ENCODE results near the gene SAFB. TPM values are rescaled to one million over a fixed set of nuclear protein-coding genes. Genes with fewer than 3 reads are reported as not detected.

The SAFB gene
- total RNA-seq, 1 experiment from 2014 or later = 25.0 TPM

- no peak for DNase-seq (ENCODE audit: extremely low read depth, low read depth)
Measured at GRCh38 chr19:5624741-5625278, 1.9 kb downstream of the SAFB start.

DNA sequence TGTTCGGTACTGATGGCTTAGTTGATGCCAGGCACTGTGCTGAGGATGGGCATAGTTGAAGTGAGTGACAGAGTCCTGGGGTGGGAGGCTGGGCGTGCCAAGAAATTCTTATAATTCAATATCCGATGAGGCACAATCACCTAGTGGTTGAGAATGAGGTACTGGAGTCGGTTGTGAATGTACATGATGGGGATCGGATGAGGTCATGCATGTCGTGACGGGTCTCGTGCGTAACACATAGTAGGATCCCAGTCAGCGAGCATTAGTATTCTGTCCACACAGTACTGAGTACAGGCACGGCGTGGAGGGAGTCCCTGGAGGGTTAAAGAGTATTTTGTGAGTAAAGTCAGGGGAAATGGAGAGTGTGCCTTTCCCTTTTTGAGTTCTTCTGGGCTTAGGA lies 2.8 kb downstream of the SAFB start:
- DNase-seq (ENCODE audit: extremely low read depth, low read depth) = no peak

GRCh38 chr19:5627395-5627904 lies 4.6 kb downstream of the SAFB start:
- DNase-seq (ENCODE audit: extremely low read depth, low read depth) = no peak

DNA sequence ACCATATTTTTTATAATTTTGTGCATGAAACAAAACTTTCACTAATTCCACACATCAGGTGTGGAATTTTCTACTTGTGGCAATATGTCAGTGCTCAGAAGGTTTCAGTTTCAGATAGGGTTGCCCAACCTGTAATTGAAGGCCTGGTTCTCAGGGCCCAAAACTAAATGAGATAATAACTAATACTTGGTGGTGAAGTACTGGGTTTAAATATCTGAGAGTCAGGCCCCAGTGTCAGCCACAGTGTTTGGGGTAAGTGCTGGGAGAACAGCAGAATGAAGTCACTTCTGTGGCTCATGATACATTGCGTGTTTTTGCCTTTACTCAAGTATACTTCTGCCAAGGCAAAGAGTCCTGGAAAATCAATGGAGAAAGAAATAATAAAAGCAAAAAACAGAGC lies 5.6 kb downstream of the SAFB start:
- no peak for DNase-seq (ENCODE audit: extremely low read depth, low read depth)

GRCh38 chr19:5628919-5629481 lies 6.1 kb downstream of the SAFB start:
- no peak for DNase-seq (ENCODE audit: extremely low read depth, low read depth)

- no peak for DNase-seq (ENCODE audit: extremely low read depth, low read depth)
Measured at GRCh38 chr19:5631567-5632240, 8.8 kb downstream of the SAFB start.

DNA sequence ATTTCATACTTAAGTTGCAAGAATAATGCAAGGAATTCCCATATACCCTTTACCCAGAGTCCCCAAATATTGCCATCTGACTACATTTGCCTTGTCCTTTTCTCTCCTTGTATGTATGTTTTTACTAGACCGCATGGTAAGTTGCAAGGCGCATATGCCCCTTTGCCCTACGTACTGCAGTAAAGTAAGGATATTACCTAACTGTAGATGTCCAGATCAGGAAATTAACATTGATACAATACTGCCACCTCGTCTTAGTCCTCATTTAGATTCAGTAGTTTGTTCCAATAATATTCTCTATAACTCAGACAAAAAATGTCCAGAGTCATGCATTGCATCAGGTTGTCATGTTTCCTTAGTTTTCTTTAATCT lies 9.3 kb downstream of the SAFB start:
- no peak for DNase-seq (ENCODE audit: extremely low read depth, low read depth)

GRCh38 chr19:5632657-5633056 lies 9.8 kb downstream of the SAFB start:
- no peak for DNase-seq (ENCODE audit: extremely low read depth, low read depth)

DNA sequence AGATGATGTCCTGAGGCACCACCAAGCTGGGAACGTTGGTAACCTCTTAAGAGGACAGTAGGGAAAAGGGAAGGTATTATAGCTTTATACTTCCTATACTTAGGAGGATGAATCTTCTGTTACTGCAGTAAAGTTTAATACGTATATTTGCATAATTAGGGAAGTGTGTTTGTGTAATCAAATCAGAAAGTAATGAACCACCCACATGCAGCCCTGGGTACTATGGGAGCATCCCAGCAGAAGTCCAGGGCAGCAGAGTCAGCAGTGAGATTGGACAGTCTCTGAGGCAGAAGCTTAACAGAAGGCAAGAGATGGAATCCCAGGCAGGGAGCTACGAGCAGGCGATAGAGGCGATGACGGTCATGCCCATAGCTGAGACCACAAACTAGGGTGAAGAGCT lies 12.5 kb downstream of the SAFB start:
- no peak for DNase-seq (ENCODE audit: extremely low read depth, low read depth)

- DNase-seq (ENCODE audit: extremely low read depth, low read depth) = no peak
Measured at GRCh38 chr19:5637971-5638370, 15.1 kb downstream of the SAFB start.

DNA sequence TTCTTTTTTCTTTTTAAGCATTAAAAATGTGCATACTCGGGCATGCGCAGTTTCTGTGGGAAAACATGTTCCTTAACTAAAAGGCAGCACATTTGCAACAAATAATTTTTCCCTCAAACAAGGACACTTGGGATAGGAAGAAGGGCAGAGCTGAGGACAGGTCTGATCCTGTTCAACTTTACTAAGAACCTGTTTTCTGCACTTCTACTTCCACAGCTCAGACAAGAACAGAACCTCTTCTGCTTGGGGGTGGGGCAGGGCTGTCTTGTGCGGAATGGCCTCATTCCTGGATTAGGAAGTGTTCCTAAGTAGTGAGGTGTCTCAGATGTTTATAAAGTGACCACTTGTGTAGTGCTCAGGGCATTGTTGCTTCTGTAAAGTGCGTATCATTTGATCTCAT lies 18.3 kb downstream of the SAFB start:
- no peak for DNase-seq (ENCODE audit: extremely low read depth, low read depth)

DNA sequence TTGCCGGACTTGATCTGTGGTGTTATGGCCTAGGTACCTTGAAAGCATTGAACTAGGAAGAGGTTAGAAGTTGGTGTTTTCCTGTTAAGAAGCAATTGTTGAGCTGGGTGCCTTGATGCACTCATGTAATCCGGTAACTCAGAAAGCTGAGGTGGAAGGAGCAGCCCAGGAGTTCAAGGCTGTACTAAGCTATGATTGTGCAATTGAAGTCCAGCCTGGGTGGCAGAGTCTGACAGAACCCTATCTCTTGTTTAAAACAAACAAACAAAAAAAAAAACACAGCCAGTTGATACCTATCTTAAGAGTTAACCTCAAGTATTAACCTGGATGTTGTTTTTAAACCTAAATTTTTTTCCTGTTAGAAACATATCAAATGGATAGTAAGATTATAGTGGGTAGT lies 19.3 kb downstream of the SAFB start:
- DNase-seq (ENCODE audit: extremely low read depth, low read depth) = no peak

DNA sequence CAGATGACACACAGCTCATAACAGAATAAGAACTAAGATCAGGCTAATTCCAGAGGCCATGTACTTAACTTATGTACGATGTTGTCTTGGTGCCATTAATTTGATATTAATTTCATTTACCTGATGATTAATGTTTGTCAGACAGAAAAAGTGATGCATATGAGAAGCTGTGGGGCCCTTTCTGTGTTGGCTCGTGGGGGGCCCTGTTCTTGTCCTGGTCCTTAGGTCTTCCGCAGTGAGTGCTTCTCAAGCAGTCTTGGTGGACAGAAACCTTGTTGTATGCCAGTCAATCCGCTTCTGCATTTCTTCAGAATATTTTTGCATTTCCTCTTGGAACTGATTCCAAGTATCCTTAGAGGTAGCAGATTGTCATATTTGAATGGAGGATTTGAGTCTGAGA lies 20.2 kb downstream of the SAFB start:
- DNase-seq (ENCODE audit: extremely low read depth, low read depth) = no peak

DNA sequence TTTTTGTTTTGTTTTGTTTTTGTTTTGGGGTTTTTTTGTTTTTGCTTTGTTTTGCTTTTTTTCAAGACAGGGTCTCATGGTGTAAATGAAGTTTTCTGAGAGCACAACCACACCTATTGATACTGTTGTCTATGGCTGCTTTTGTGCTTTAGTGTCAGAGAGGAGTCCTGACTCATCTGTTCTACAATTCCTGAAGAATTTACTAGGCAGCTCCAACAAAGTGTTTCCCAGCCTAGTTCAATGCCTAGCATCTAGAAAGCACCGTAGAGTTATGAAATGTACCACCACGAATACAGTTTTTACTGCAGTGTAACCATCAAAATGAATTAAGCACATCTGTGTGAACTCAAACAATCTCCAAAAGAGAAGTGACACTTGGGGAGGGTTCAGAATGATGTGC lies 21.2 kb downstream of the SAFB start:
- DNase-seq (ENCODE audit: extremely low read depth, low read depth) = no peak

DNA sequence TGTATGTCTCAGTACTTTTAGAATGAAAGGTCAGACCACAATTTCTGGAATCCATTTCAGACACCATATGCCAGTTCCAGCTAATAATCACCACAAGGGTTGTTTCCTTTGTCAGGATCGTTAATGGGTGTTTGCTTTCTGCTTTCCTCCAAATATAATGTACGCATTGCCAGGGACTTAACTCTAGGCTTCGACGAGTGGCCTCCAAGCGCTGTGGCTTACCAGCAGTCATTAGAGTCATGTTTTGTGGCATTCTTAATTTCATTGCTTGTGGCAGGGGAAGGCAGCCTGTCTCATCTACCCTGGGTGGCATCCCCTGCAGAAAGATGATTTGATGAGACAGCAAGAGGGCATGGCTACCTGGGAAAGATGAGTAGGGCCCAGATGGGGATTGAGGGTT lies 22.5 kb downstream of the SAFB start:
- no peak for DNase-seq (ENCODE audit: extremely low read depth, low read depth)

GRCh38 chr19:5646703-5647102 lies 23.8 kb downstream of the SAFB start:
- no peak for DNase-seq (ENCODE audit: extremely low read depth, low read depth)

GRCh38 chr19:5648464-5648863 lies 25.6 kb downstream of the SAFB start:
- no peak for DNase-seq (ENCODE audit: extremely low read depth, low read depth)

DNA sequence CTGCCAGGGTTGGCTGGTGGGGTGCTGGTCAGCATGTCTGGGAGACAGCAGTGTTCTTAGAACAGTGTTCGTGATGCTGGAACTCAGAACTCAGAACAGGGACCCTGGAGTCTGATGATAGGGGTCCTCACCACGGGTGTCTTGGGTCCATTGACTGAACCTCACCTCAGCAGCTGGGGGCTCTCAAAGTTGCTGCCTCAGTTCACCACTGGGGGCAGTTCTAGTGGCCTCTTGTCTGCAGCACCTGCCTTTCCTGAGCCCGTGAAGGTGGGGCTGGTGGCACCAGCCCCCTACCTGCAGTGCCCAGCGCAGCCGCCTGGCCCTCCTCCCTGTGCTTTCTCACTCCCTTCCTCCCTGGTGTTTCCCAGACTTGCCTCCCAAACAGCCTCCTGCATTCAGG lies 28.5 kb downstream of the SAFB start:
- DNase-seq (ENCODE audit: extremely low read depth, low read depth) = no peak

GRCh38 chr19:5652261-5652660 lies 29.4 kb downstream of the SAFB start:
- no peak for DNase-seq (ENCODE audit: extremely low read depth, low read depth)

DNA sequence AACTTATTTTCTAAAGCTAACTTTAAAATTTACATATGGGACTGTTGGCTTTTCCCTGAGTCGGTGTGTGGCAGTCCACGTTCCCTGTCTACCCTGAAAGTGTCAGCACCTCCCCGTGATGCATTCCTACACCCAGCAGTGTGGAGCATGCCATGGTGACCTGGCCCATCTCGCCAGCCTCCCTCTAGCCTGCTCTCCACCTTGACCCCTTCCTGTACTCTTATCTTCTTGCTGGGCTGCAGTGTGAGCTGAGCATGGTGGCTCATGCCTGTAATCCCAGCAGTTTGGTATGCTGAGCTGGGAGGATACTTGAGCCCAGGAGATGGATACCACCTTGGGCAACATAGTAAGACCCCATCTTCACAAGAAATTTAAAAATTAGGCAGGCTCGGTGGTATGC lies 32.0 kb downstream of the SAFB start:
- DNase-seq (ENCODE audit: extremely low read depth, low read depth) = no peak

DNA sequence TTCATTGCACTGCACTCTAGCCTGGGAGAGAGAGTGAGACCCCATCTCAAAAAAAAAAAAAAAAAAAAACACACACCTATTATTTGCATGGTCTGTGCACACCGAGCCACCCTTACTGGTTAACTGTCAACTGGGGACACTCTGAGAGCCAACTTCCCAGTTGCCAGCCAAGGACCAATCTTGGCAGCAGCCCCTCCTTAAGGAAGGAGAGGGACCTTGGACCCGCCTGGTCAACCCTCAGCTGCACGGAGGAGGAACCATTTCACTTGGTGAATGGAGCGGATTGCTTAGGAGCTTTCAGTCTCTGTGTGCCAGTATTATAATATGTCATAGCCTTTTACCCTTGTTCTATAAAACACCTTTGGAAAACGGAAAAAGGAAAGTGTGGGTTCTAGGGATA lies 32.5 kb downstream of the SAFB start:
- DNase-seq (ENCODE audit: extremely low read depth, low read depth) = no peak

- DNase-seq (ENCODE audit: extremely low read depth, low read depth) = no peak
Measured at GRCh38 chr19:5661483-5661882, 38.6 kb downstream of the SAFB start.

- DNase-seq (ENCODE audit: extremely low read depth, low read depth) = no peak
Measured at GRCh38 chr19:5663904-5664303, 41.0 kb downstream of the SAFB start.

All from NCI-H460 (cell line).